HG02884 (cell line): Measurements from ENCODE around the gene PTK7.

Experiments
- ATAC-seq: cut with Tn5 transposase; IDR thresholded peaks from one replicate; pipeline ENCODE4 v1.9.1; 2021; ENCODE audit warnings: mild to moderate bottlenecking, moderate library complexity; ENCODE audit not compliant: unreplicated experiment

Gene PTK7

GRCh38 chr6:43200541-43200940 is 124.4 kb downstream of the PTK7 start:
- no peak for ATAC-seq

GRCh38 chr6:43202451-43202850 is 126.3 kb downstream of the PTK7 start:
- ATAC-seq: no peak

- no peak for ATAC-seq
These were observed 127.1 kb downstream of the PTK7 start for GRCh38 chr6:43203029-43203717.

GRCh38 chr6:43203718-43204095 is 127.6 kb downstream of the PTK7 start:
- ATAC-seq: no peak

- no peak for ATAC-seq
These were observed 128.4 kb downstream of the PTK7 start for GRCh38 chr6:43204271-43205105.

GRCh38 chr6:43205849-43206248 is 129.7 kb downstream of the PTK7 start:
- ATAC-seq: no peak

GRCh38 chr6:43207286-43207685 is 131.2 kb downstream of the PTK7 start:
- ATAC-seq: no peak
